Fibroblast of lung (primary cell): Measurements from ENCODE around the gene RAB5IF. TPM values are rescaled to one million over a fixed set of nuclear protein-coding genes. Genes with fewer than 3 reads are reported as not detected.
"Not testable (repeated sequence)": the region's sequence is repeated elsewhere in the genome, so short reads cannot be mapped to it uniquely, and the experiment has no call there.

Source experiments
- DNase-seq, 2 donors: peaks; one replicate each; pipeline versions ENCODE4 v3.0.0 to v3.0.0-alpha.2; 2010; ENCODE audit warnings: low read depth in 2 of 2
- H2AFZ ChIP-seq: 2 replicates; pipeline ENCODE4 v1.5.1; 2012; ENCODE audit warnings: low read length, control low read depth, inconsistent platforms
- H3K27ac ChIP-seq: 2 replicates; pipeline ENCODE4 v1.5.1; 2011; ENCODE audit warnings: low read length, control low read depth; ENCODE audit not compliant: insufficient read depth
- H3K27me3 ChIP-seq: 2 replicates; pipeline ENCODE4 v1.5.1; 2011; ENCODE audit warnings: mild to moderate bottlenecking, low read length; ENCODE audit not compliant: control insufficient read depth, insufficient read depth
- H3K36me3 ChIP-seq: 2 replicates; pipeline ENCODE4 v1.5.1; 2011; ENCODE audit warnings: low read length; ENCODE audit not compliant: control insufficient read depth, insufficient read depth
- H3K4me1 ChIP-seq: 2 replicates; pipeline ENCODE4 v1.5.1; 2011; ENCODE audit warnings: low read length; ENCODE audit not compliant: control insufficient read depth, insufficient read depth; ENCODE audit errors: extremely low read depth
- H3K4me2 ChIP-seq: 2 replicates; pipeline ENCODE4 v1.5.1; 2011; ENCODE audit warnings: low read length, control low read depth; ENCODE audit not compliant: insufficient read depth; ENCODE audit errors: extremely low read depth
- H3K4me3 ChIP-seq, 4 experiments: fragments of 200-600 bp in 1 of 4; sonication (generic) in 1 of 4; replicated peaks in 1 of 4; 2 replicates each; pipeline ENCODE4 v1.5.1; 2011 to 2016; ENCODE audit warnings: low read length in 4 of 4, low read depth in 3 of 4, mild to moderate bottlenecking in 3 of 4, control low read depth in 2 of 4, inconsistent platforms in 1 of 4, mixed read lengths in 1 of 4; ENCODE audit not compliant: insufficient read depth in 1 of 4; ENCODE audit errors: control extremely low read depth in 1 of 4
- H3K79me2 ChIP-seq: 2 replicates; pipeline ENCODE4 v1.5.1; 2012; ENCODE audit warnings: mild to moderate bottlenecking, low read length, inconsistent platforms; ENCODE audit not compliant: control insufficient read depth, insufficient read depth
- H3K9ac ChIP-seq: 2 replicates; pipeline ENCODE4 v1.5.1; 2011; ENCODE audit warnings: mild to moderate bottlenecking, low read length, control low read depth; ENCODE audit not compliant: insufficient read depth
- H3K9me3 ChIP-seq: 2 replicates; pipeline ENCODE4 v1.5.1; 2012; ENCODE audit warnings: low read depth, low read length; ENCODE audit not compliant: control insufficient read depth, insufficient read depth
- H4K20me1 ChIP-seq: 2 replicates; pipeline ENCODE4 v1.5.1; 2011; ENCODE audit warnings: low read length; ENCODE audit not compliant: control insufficient read depth, insufficient read depth; ENCODE audit errors: extremely low read depth
- CTCF ChIP-seq, 2 donors: IDR thresholded peaks in 1 of 2; conservative IDR thresholded peaks in 1 of 2; 1 replicate in 1 of 2; 2 replicates in 1 of 2; pipeline ENCODE4 v1.5.1; 2011 to 2012; ENCODE audit warnings: low read length in 2 of 2, control low read depth in 1 of 2, inconsistent platforms in 1 of 2, low read depth in 1 of 2, mild to moderate bottlenecking in 1 of 2
- EZH2 ChIP-seq: IDR thresholded peaks from 2 replicates; pipeline ENCODE4 v1.5.1; 2012; ENCODE audit warnings: low read length, control low read depth, mild to moderate bottlenecking; ENCODE audit errors: missing control alignments
- polyA plus RNA-seq, 2 donors: library from polyadenylated mRNA; depleted of rRNA in 1 of 2; stranded (reverse) in 1 of 2; unstranded in 1 of 2; fragments of >200 nt; gene quantifications; 2 replicates each; pipeline ENCODE4 v1.2.1, GENCODE V29; 2011 to 2012; ENCODE audit warnings: missing spikeins in 1 of 2
- total RNA-seq: library from RNA; depleted of rRNA; stranded (reverse); fragments of >200 nt; gene quantifications from 2 replicates; pipeline ENCODE4 v1.2.1, GENCODE V29; 2014

Gene RAB5IF
- total and polyA plus RNA-seq, 2 donors (not counting 1 experiment from before 2014, with no cell fraction given): 58.0 to 104 TPM

DNA sequence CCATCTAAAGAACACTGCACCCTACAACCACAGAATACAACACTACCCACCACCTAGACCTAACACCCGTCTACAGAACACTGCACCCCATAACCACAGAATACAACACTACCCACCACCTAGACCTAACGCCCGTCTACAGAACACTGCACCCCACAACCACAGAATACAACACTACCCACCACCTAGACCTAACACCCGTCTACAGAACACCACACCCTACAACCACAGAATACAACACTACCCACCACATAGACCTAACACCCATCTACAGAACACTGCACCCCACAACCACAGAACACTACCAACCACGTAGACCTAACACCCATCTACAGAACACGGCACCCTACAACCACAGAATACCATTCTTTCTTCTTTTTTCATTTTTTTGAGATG, 40.9 kb upstream of the RAB5IF start:
- H3K4me2 ChIP-seq, H3K9me3 ChIP-seq, H3K4me1 ChIP-seq, H3K27me3 ChIP-seq, DNase-seq, H2AFZ ChIP-seq, H3K36me3 ChIP-seq, H3K27ac ChIP-seq, H3K79me2 ChIP-seq, H3K4me3 ChIP-seq, H3K9ac ChIP-seq, H4K20me1 ChIP-seq: not testable (repeated sequence)

GRCh38 chr20:36565520-36565919, 40.1 kb upstream of the RAB5IF start:
- H3K4me1 ChIP-seq: no peaks in the 10 kb centered on the region
- no peak overlapping the region for H3K9ac ChIP-seq
- no peaks in the 10 kb centered on the region for H4K20me1 ChIP-seq
- H3K36me3 ChIP-seq: no peaks in the 10 kb centered on the region
- no peaks in the 10 kb centered on the region for H3K79me2 ChIP-seq
- H3K4me3 ChIP-seq: no peak overlapping the region
- no peak for DNase-seq
- no peak overlapping the region for H2AFZ ChIP-seq
- no peaks in the 10 kb centered on the region for H3K9me3 ChIP-seq
- H3K27me3 ChIP-seq: peaks cover 4% of the 10 kb centered on the region
- no peak overlapping the region for H3K4me2 ChIP-seq
- no peak overlapping the region for H3K27ac ChIP-seq
- no peak for TF ChIP-seq EZH2
- no peak for TF ChIP-seq CTCF (conservative IDR thresholded peaks at IDR 0.05 in 1 of 2, IDR thresholded peaks at IDR 0.05 in 1 of 2; ENCODE audit: low read depth in 1 of 2, low read length in 2 of 2)

DNA sequence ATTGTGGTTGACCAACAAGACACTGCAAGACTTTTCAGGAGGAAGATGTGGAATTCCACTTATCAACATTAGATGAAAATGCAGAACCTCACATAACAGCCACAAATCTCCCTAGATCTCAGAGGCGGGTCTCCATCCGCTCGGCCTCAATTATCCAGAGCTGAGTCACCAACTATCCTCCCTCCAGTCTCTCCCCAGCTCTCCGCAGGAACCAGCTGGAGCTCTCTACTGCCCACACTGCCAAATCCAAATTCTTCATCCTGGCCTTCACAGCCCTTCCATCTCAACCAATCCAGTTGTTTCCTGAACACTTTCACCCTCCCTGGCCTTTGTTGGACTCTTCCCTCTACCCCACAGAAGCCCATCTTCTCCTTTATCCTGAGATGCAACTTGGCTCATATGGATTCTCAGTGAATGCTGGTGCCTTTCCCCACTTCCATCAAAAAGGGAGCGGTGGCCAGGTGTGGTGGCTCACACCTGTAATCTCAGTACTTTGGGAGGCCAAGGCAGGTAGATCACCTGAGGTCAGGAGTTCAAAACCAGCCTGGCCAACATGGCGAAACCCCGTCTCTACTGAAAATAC, 35.6 kb upstream of the RAB5IF start:
- no peak overlapping the region for H3K9ac ChIP-seq
- no peak overlapping the region for H3K4me3 ChIP-seq
- H3K27ac ChIP-seq: no peak overlapping the region
- H3K27me3 ChIP-seq: no peaks in the 10 kb centered on the region
- TF ChIP-seq EZH2: no peak
- no peak for TF ChIP-seq CTCF (conservative IDR thresholded peaks at IDR 0.05 in 1 of 2, IDR thresholded peaks at IDR 0.05 in 1 of 2; ENCODE audit: low read depth in 1 of 2, low read length in 2 of 2)
- peaks cover under 1% of the 10 kb centered on the region for H3K4me1 ChIP-seq
- no peaks in the 10 kb centered on the region for H3K36me3 ChIP-seq
- H3K4me2 ChIP-seq: peak overlapping the region; percentile 27
- no peaks in the 10 kb centered on the region for H3K9me3 ChIP-seq
- no peak overlapping the region for H2AFZ ChIP-seq
- H4K20me1 ChIP-seq: no peaks in the 10 kb centered on the region
- no peaks in the 10 kb centered on the region for H3K79me2 ChIP-seq
- DNase-seq: peak in 1 of 2 donors; percentile 82
